Mucosa of rectum (tissue), 2 donors: ENCODE results near the gene TMEM205.
"Not testable (repeated sequence)": the region's sequence is repeated elsewhere in the genome, so short reads cannot be mapped to it uniquely, and the experiment has no call there.

Experiments used
- H3K27ac ChIP-seq, 2 donors: one replicate each; pipeline ENCODE4 v1.7.0; 2013; ENCODE audit warnings: inconsistent platforms in 2 of 2, low read depth in 2 of 2, low read length in 2 of 2
- H3K27me3 ChIP-seq, 2 donors: one replicate each; pipeline ENCODE4 v1.7.0; 2013; ENCODE audit warnings: low read length in 2 of 2; ENCODE audit not compliant: control insufficient read depth in 2 of 2, insufficient read depth in 2 of 2
- H3K36me3 ChIP-seq, 2 donors: one replicate each; pipeline ENCODE4 v1.7.0; 2013; ENCODE audit warnings: low read length in 2 of 2; ENCODE audit not compliant: control insufficient read depth in 2 of 2, insufficient read depth in 2 of 2
- H3K4me1 ChIP-seq, 2 donors: one replicate each; pipeline ENCODE4 v1.7.0; 2013; ENCODE audit warnings: low read length in 2 of 2, mild to moderate bottlenecking in 1 of 2; ENCODE audit not compliant: control insufficient read depth in 2 of 2, insufficient read depth in 2 of 2
- H3K4me3 ChIP-seq, 2 donors: one replicate each; pipeline ENCODE4 v1.7.0; 2013; ENCODE audit warnings: low read length in 2 of 2
- H3K9ac ChIP-seq, 2 donors: one replicate each; pipeline ENCODE4 v1.7.0; 2013; ENCODE audit warnings: low read length in 2 of 2, low read depth in 1 of 2, mild to moderate bottlenecking in 1 of 2
- H3K9me3 ChIP-seq, 2 donors: one replicate each; pipeline ENCODE4 v1.7.0; 2013; ENCODE audit warnings: low read length in 2 of 2; ENCODE audit not compliant: control insufficient read depth in 2 of 2
- donor health status: healthy.
- donor health status: Normal muscosa, but diverticular disease.

Gene TMEM205

GRCh38 chr19:11356676-11357550 is 10.8 kb upstream of the TMEM205 start:
- H3K4me3 ChIP-seq = no peak overlapping the region
- H3K36me3 ChIP-seq = no peaks in the 10 kb centered on the region
- no peak overlapping the region for H3K27ac ChIP-seq
- H3K9me3 ChIP-seq = no peaks in the 10 kb centered on the region
- H3K4me1 ChIP-seq = peaks cover 13 to 14% of the 10 kb centered on the region in 2 donors
- no peaks in the 10 kb centered on the region for H3K27me3 ChIP-seq
- H3K9ac ChIP-seq = no peak overlapping the region

GRCh38 chr19:11356074-11356397 is 10.0 kb upstream of the TMEM205 start:
- H3K36me3 ChIP-seq = no peaks in the 10 kb centered on the region
- no peaks in the 10 kb centered on the region for H3K9me3 ChIP-seq
- no peaks in the 10 kb centered on the region for H3K27me3 ChIP-seq
- peaks cover 5 to 6% of the 10 kb centered on the region in 2 donors for H3K4me1 ChIP-seq
- peak overlapping the region in 1 of 2 donors; percentile 36 for H3K9ac ChIP-seq
- no peak overlapping the region for H3K27ac ChIP-seq
- peak overlapping the region; percentile 12 to 74 for H3K4me3 ChIP-seq

- peaks cover 4 to 5% of the 10 kb centered on the region in 2 donors for H3K4me1 ChIP-seq
- peak within 1 kb of the TSS; percentile 28 to 74 for H3K4me3 ChIP-seq
- H3K27me3 ChIP-seq = no peaks in the 10 kb centered on the region
- H3K36me3 ChIP-seq = no peaks in the 10 kb centered on the region
- no peak within 1 kb of the TSS for H3K27ac ChIP-seq
- H3K9ac ChIP-seq = peak within 1 kb of the TSS in 1 of 2 donors; percentile 36
- no peaks in the 10 kb centered on the region for H3K9me3 ChIP-seq
Measured at GRCh38 chr19:11355160-11356073, 9.3 kb upstream of the TMEM205 start, which contains the start of gene PLPPR2. Gene PLPPR2, plus strand, starts transcription at chr19:11355432. Its CDS starts 2,242 bp downstream, at chr19:11357674.

GRCh38 chr19:11354102-11354501 is 8.0 kb upstream of the TMEM205 start:
- not testable (repeated sequence) for H3K27ac ChIP-seq, H3K36me3 ChIP-seq, H3K4me1 ChIP-seq, H3K9me3 ChIP-seq, H3K27me3 ChIP-seq, H3K4me3 ChIP-seq, H3K9ac ChIP-seq

- no peaks in the 10 kb centered on the region for H3K36me3 ChIP-seq
- no peaks in the 10 kb centered on the region for H3K9me3 ChIP-seq
- H3K4me3 ChIP-seq = no peak overlapping the region
- no peak overlapping the region for H3K27ac ChIP-seq
- H3K27me3 ChIP-seq = no peaks in the 10 kb centered on the region
- no peak overlapping the region for H3K9ac ChIP-seq
- H3K4me1 ChIP-seq = peaks cover 16 to 21% of the 10 kb centered on the region in 2 donors
Measured at GRCh38 chr19:11349171-11349570, 3.1 kb upstream of the TMEM205 start.

GRCh38 chr19:11347546-11348039 is 1.5 kb upstream of the TMEM205 start:
- no peak overlapping the region for H3K27ac ChIP-seq
- no peaks in the 10 kb centered on the region for H3K27me3 ChIP-seq
- no peaks in the 10 kb centered on the region for H3K36me3 ChIP-seq
- no peak overlapping the region for H3K9ac ChIP-seq
- H3K4me3 ChIP-seq = no peak overlapping the region
- H3K9me3 ChIP-seq = no peaks in the 10 kb centered on the region
- peaks cover 16 to 25% of the 10 kb centered on the region in 2 donors for H3K4me1 ChIP-seq

GRCh38 chr19:11345122-11345803 is 805 bp downstream of the TMEM205 start:
- no peaks in the 10 kb centered on the region for H3K9me3 ChIP-seq
- no peaks in the 10 kb centered on the region for H3K27me3 ChIP-seq
- H3K4me3 ChIP-seq = peak overlapping the region; percentile 94 to 96
- H3K36me3 ChIP-seq = no peaks in the 10 kb centered on the region
- peak overlapping the region; percentile 5 to 90 for H3K9ac ChIP-seq
- H3K4me1 ChIP-seq = peaks cover 16 to 25% of the 10 kb centered on the region in 2 donors
- no peak overlapping the region for H3K27ac ChIP-seq

GRCh38 chr19:11342429-11342828 is 3.6 kb downstream of the TMEM205 start:
- Histone ChIP-seq H3K9me3 (no peaks in the 10 kb centered on the region), H3K4me3 (no peak overlapping the region), H3K9ac (no peak overlapping the region), H3K4me1 (peaks cover 32 to 41% of the 10 kb centered on the region in 2 donors), H3K27me3 (no peaks in the 10 kb centered on the region), H3K36me3 (no peaks in the 10 kb centered on the region), H3K27ac (no peak overlapping the region)

GRCh38 chr19:11340099-11340467 is 6.0 kb downstream of the TMEM205 start:
- Histone ChIP-seq H3K4me1 (peaks cover 17 to 26% of the 10 kb centered on the region in 2 donors), H3K27ac (peak overlapping the region; percentile 67 to 75), H3K9ac (peak overlapping the region in 1 of 2 donors; percentile 79), H3K4me3 (peak overlapping the region; percentile 76 to 77), H3K36me3 (peaks cover 8 to 18% of the 10 kb centered on the region in 2 donors)
- H3K27me3 ChIP-seq, H3K9me3 ChIP-seq: not testable (repeated sequence)
